ENCODE data around the gene GHRHR. TPM values are rescaled to one million over a fixed set of nuclear protein-coding genes. Genes with fewer than 3 reads are reported as not detected.
A peak's percentile ranks its signal among the peaks of the same experiment; 100 is the strongest.

The GHRHR gene
- total RNA-seq, 4 donors from 2014 or later: not detected

GRCh38 chr7:30936650-30937245 is 27.0 kb upstream of the GHRHR start:
- DNase-seq (ENCODE audit: extremely low spot score): peak; percentile 82
- intact Hi-C loops (cut with DNase I): no loop called here
- H3K4me3 ChIP-seq: no peak overlapping the region

DNA sequence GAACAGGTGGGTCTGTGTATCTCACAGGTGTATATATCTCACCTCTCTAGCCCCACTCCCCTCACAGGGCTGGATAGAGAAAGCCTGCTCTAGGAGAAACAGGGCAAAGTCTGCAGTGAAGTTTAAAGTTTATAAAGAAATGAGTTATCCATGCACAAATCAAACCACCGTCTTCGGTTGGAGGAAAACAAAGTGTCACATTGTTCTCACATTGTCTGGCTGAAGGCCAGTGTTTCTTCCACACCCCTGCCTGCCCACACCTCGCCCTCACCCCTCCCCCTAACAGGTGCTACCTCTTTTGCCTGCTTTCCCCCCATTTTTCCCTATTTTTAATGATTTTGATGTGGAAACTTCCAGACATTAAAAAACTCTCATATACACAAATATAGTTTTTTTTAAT is 26.3 kb upstream of the GHRHR start:
- peaks cover 7 to 11% (median 8%) of the 10 kb centered on the region in 4 donors for H3K4me1 ChIP-seq
- H3K27me3 ChIP-seq: no peaks in the 10 kb centered on the region
- no peak for TF ChIP-seq EP300 (IDR thresholded peaks at IDR 0.05)
- no peak for TF ChIP-seq CTCF (IDR thresholded peaks at IDR 0.05)
- TF ChIP-seq POLR2AphosphoS5 (IDR thresholded peaks at IDR 0.05): no peak
- no peak for TF ChIP-seq POLR2A (IDR thresholded peaks at IDR 0.05; ENCODE audit: low read depth)
- intact Hi-C loops (cut with DNase I): no loop called here
- no peak overlapping the region for H3K27ac ChIP-seq (replicated peaks in 1 of 4)
- DNase-seq (ENCODE audit: extremely low spot score): no peak
- no peaks in the 10 kb centered on the region for H3K36me3 ChIP-seq
- H3K9me3 ChIP-seq: no peaks in the 10 kb centered on the region
- 40% methylated on average over 3 of the region's 3 CpGs for WGBS
- H3K4me3 ChIP-seq: no peak overlapping the region

More at GRCh38 chr7:30936650-30937245, 27.0 kb upstream of the GHRHR start:
- Histone ChIP-seq H3K36me3 (no peaks in the 10 kb centered on the region), H3K27me3 (no peaks in the 10 kb centered on the region), H3K9me3 (no peaks in the 10 kb centered on the region), H3K27ac (replicated peaks in 1 of 4) (no peak overlapping the region), H3K4me1 (peaks cover 8 to 18% (median 11%) of the 10 kb centered on the region in 4 donors)
- TF ChIP-seq EP300 (IDR thresholded peaks at IDR 0.05): no peak
- TF ChIP-seq POLR2AphosphoS5 (IDR thresholded peaks at IDR 0.05): no peak
- TF ChIP-seq POLR2A (IDR thresholded peaks at IDR 0.05; ENCODE audit: low read depth): no peak
- no peak for TF ChIP-seq CTCF (IDR thresholded peaks at IDR 0.05)

DNA sequence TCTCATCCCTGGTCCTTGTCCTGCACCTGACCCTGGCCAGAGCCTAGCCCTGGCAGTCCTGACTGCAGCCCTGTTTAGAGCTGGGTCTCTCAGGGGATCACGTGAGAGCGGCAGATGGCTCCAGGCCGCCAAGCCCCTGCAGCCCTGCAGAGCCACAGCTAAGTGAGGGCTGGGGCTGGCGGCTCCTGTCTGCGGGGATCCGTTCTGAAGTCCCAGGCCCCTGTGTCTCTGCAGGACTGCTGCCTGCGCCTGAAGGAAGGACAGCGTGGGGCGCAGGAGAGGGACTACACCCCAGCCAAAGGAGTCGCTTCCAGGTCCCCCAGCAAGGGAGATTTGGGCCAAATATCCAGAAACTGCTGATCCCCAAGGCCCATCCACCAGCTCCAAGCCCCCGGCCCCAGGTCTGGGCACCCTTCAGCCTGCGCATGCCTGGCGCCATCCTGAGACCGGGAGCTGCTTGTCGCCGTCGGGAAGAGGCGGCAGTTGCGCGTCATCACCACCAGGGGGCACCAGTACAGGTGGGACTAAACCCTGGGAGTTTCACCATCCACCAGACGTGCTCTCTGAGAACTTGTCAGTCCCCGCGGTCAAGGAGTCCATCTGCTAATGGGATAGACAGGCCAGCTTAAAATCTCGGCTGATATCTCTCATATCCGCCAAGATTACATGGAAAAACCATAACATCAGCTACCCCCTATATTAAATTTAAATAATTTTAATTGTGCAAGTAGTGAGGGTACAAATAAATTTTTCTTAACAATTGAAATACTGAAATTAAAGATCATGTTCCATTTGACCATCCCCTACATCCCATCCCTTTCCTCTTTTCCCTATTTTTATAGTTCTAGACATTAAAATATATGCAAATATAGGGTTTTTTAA is 25.1 kb upstream of the GHRHR start:
- DNase-seq (ENCODE audit: extremely low spot score): peak; percentile 94
- Histone ChIP-seq H3K27me3 (no peaks in the 10 kb centered on the region), H3K36me3 (no peaks in the 10 kb centered on the region), H3K4me3 (peak overlapping the region in 2 of 4 donors; percentile 4 to 23), H3K27ac (replicated peaks in 1 of 4) (no peak overlapping the region), H3K9me3 (no peaks in the 10 kb centered on the region), H3K4me1 (peaks cover 7 to 8% (median 7%) of the 10 kb centered on the region in 4 donors)
- WGBS: 16% methylated on average over 20 of the region's 25 CpGs
- intact Hi-C loops (cut with DNase I): no loop called here
- TF ChIP-seq EP300 (IDR thresholded peaks at IDR 0.05) (no peak), POLR2A (IDR thresholded peaks at IDR 0.05; ENCODE audit: low read depth) (no peak), CTCF (IDR thresholded peaks at IDR 0.05) (peak; percentile 87 to 100 (median 96)), POLR2AphosphoS5 (IDR thresholded peaks at IDR 0.05) (peak in 1 of 2 donors; percentile 55)

DNA sequence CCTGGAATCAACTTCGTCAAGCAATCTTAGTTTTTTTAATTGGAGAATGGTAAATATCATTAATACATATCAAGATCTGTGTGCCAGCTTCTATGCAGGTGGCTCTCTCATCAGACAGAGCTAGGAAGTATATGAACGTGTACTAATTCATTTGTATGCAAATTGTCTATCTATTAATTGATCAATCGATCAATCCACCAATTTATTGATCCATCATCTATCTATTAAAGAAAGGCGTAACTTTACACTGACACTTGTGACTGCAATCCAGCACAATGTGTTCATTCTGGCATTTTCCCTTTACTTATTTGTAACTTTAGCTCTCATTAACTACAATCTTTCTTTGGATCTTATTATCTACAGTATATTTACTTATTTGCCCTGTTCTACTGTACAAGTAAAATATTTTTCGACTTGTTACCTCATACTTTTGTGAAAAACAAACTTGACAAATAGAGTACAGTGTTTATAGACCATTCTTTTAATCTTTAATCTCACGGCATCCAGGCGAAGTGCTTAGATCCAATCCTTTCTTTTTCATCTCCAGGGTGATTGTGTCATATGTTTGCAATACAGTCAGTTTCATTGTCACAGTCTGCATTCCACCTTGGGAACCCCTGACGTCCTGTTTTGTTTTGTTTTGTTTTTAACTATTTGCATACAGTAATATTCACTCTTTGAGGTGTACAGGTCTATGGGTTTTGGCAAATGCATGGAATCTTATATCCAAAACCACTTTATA is 22.0 kb upstream of the GHRHR start:
- H3K4me1 ChIP-seq: peaks cover 6 to 8% (median 7%) of the 10 kb centered on the region in 4 donors
- intact Hi-C loops (cut with DNase I): no loop called here

More for the DNA sequence above, 22.0 kb upstream of the GHRHR start:
- H3K27ac ChIP-seq (replicated peaks in 1 of 4): no peak overlapping the region
- peaks cover 0 to 9% (median 5%) of the 10 kb centered on the region in 4 donors for H3K9me3 ChIP-seq
- 65% methylated on average over 8 of the region's 8 CpGs for WGBS
- no peak for DNase-seq (ENCODE audit: extremely low spot score)
- no peaks in the 10 kb centered on the region for H3K36me3 ChIP-seq
- TF ChIP-seq EP300 (IDR thresholded peaks at IDR 0.05) (no peak), POLR2A (IDR thresholded peaks at IDR 0.05; ENCODE audit: low read depth) (no peak), POLR2AphosphoS5 (IDR thresholded peaks at IDR 0.05) (no peak), CTCF (IDR thresholded peaks at IDR 0.05) (no peak)
- H3K27me3 ChIP-seq: no peaks in the 10 kb centered on the region
- H3K4me3 ChIP-seq: no peak overlapping the region

All from esophagus muscularis mucosa (tissue), 4 donors.